ENCODE measurements around the gene FOXL3.
A peak's percentile ranks its signal among the peaks of the same experiment; 100 is the strongest.

FOXL3 gene

DNA sequence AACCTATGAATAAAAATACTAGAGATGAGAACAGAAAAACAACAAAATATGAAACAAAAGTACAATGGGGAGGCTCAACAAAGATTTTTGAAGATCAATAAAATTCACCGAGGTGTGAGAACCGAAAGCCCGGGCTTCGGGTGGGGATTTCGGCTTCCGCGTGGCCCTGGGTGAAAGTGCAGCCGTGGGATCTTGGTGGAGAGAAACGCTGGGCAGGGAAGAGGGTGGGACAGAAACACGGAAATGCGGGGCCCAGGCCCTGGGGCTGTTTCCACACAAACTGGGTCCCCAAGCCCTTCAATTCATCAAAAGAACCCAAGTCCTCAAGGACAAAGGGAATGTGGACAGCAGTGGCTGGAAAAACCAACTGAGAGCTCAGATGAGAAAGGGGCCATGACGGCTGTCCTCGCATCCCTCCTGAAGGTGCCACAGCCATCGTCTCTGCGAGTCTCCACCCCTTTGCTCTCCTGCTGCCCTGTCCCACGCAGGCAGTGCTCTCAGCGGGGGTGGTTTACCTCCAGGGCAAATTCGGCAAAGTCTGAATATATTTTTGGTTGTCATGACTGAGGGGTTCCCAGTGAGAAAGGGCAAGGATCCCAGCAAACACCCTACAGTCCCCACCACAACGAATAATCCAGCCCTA is 19.7 kb downstream of the FOXL3 start:
- no peak overlapping the region for H3K4me3 ChIP-seq (ENCODE audit: low read depth in 1 of 2, low read length in 2 of 2)
- no peaks in the 10 kb centered on the region for H3K36me3 ChIP-seq (ENCODE audit: control insufficient read depth in 1 of 2, insufficient read depth in 2 of 2, low read length in 2 of 2)
- no peak overlapping the region for H3K9ac ChIP-seq (ENCODE audit: low read depth in 1 of 2, low read length in 2 of 2)
- H3K27me3 ChIP-seq (ENCODE audit: control insufficient read depth in 1 of 2, insufficient read depth in 2 of 2, low read length in 2 of 2) = peaks cover 0 to 3% of the 10 kb centered on the region in 2 donors
- H3K9me3 ChIP-seq (ENCODE audit: control insufficient read depth in 1 of 2, low read length in 2 of 2) = no peaks in the 10 kb centered on the region
- no peak overlapping the region for H3K27ac ChIP-seq (ENCODE audit: low read depth, low read length)
- H3K4me1 ChIP-seq (ENCODE audit: control insufficient read depth in 1 of 2, insufficient read depth in 2 of 2, low read length in 2 of 2) = no peaks in the 10 kb centered on the region

DNA sequence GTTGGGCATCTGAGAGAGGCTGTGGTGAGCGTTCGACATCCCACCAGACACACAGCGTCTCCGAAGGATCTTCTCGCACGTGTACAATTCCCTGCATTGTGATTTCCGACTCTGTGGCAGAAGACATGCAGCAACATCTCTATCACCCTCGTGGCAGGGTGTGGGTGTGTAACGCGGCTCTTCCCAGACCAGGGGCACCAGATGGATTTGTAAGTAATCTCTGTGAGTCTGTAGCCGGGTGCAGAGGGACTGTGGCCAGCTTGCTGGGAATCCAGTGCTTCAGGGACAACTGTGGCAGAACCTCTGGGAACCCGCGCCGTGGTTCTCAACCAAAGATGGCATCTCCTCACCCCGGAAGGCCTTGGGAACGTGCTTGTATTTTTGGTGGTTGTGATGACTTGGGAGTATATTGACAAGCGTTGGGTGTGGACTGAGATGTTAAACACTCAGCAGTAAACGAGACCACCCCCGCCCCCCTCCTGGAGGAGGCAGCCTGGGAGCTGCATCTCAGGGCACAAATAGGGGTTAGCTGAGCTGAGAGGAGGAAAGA is 21.2 kb downstream of the FOXL3 start:
- Histone ChIP-seq H3K9me3 (ENCODE audit: control insufficient read depth in 1 of 2, low read length in 2 of 2) (no peaks in the 10 kb centered on the region), H3K27me3 (ENCODE audit: control insufficient read depth in 1 of 2, insufficient read depth in 2 of 2, low read length in 2 of 2) (peaks cover 0 to 3% of the 10 kb centered on the region in 2 donors), H3K4me3 (ENCODE audit: low read depth in 1 of 2, low read length in 2 of 2) (no peak overlapping the region), H3K36me3 (ENCODE audit: control insufficient read depth in 1 of 2, insufficient read depth in 2 of 2, low read length in 2 of 2) (no peaks in the 10 kb centered on the region), H3K4me1 (ENCODE audit: control insufficient read depth in 1 of 2, insufficient read depth in 2 of 2, low read length in 2 of 2) (no peaks in the 10 kb centered on the region), H3K9ac (ENCODE audit: low read depth in 1 of 2, low read length in 2 of 2) (no peak overlapping the region), H3K27ac (ENCODE audit: low read depth, low read length) (no peak overlapping the region)

- peaks cover 0 to 3% of the 10 kb centered on the region in 2 donors for H3K27me3 ChIP-seq (ENCODE audit: control insufficient read depth in 1 of 2, insufficient read depth in 2 of 2, low read length in 2 of 2)
- no peaks in the 10 kb centered on the region for H3K9me3 ChIP-seq (ENCODE audit: control insufficient read depth in 1 of 2, low read length in 2 of 2)
- no peaks in the 10 kb centered on the region for H3K4me1 ChIP-seq (ENCODE audit: control insufficient read depth in 1 of 2, insufficient read depth in 2 of 2, low read length in 2 of 2)
- no peaks in the 10 kb centered on the region for H3K36me3 ChIP-seq (ENCODE audit: control insufficient read depth in 1 of 2, insufficient read depth in 2 of 2, low read length in 2 of 2)
- H3K4me3 ChIP-seq (ENCODE audit: low read depth in 1 of 2, low read length in 2 of 2) = no peak overlapping the region
- H3K27ac ChIP-seq (ENCODE audit: low read depth, low read length) = no peak overlapping the region
- no peak overlapping the region for H3K9ac ChIP-seq (ENCODE audit: low read depth in 1 of 2, low read length in 2 of 2)
Observed at GRCh38 chr7:311796-312195, 21.8 kb downstream of the FOXL3 start.

GRCh38 chr7:312424-312823 is 22.5 kb downstream of the FOXL3 start:
- Histone ChIP-seq H3K27ac (ENCODE audit: low read depth, low read length) (no peak overlapping the region), H3K9ac (ENCODE audit: low read depth in 1 of 2, low read length in 2 of 2) (no peak overlapping the region), H3K4me1 (ENCODE audit: control insufficient read depth in 1 of 2, insufficient read depth in 2 of 2, low read length in 2 of 2) (no peaks in the 10 kb centered on the region), H3K4me3 (ENCODE audit: low read depth in 1 of 2, low read length in 2 of 2) (no peak overlapping the region), H3K27me3 (ENCODE audit: control insufficient read depth in 1 of 2, insufficient read depth in 2 of 2, low read length in 2 of 2) (peaks cover 0 to 3% of the 10 kb centered on the region in 2 donors), H3K36me3 (ENCODE audit: control insufficient read depth in 1 of 2, insufficient read depth in 2 of 2, low read length in 2 of 2) (no peaks in the 10 kb centered on the region), H3K9me3 (ENCODE audit: control insufficient read depth in 1 of 2, low read length in 2 of 2) (no peaks in the 10 kb centered on the region)

GRCh38 chr7:314853-315252 is 24.9 kb downstream of the FOXL3 start:
- Histone ChIP-seq H3K9ac (ENCODE audit: low read depth in 1 of 2, low read length in 2 of 2) (no peak overlapping the region), H3K27ac (ENCODE audit: low read depth, low read length) (no peak overlapping the region), H3K4me3 (ENCODE audit: low read depth in 1 of 2, low read length in 2 of 2) (no peak overlapping the region), H3K4me1 (ENCODE audit: control insufficient read depth in 1 of 2, insufficient read depth in 2 of 2, low read length in 2 of 2) (peaks cover 14 to 16% of the 10 kb centered on the region in 2 donors), H3K36me3 (ENCODE audit: control insufficient read depth in 1 of 2, insufficient read depth in 2 of 2, low read length in 2 of 2) (no peaks in the 10 kb centered on the region), H3K27me3 (ENCODE audit: control insufficient read depth in 1 of 2, insufficient read depth in 2 of 2, low read length in 2 of 2) (peaks cover 3 to 8% of the 10 kb centered on the region in 2 donors), H3K9me3 (ENCODE audit: control insufficient read depth in 1 of 2, low read length in 2 of 2) (no peaks in the 10 kb centered on the region)

- no peaks in the 10 kb centered on the region for H3K36me3 ChIP-seq (ENCODE audit: control insufficient read depth in 1 of 2, insufficient read depth in 2 of 2, low read length in 2 of 2)
- H3K27me3 ChIP-seq (ENCODE audit: control insufficient read depth in 1 of 2, insufficient read depth in 2 of 2, low read length in 2 of 2) = peaks cover 3 to 8% of the 10 kb centered on the region in 2 donors
- no peak overlapping the region for H3K4me3 ChIP-seq (ENCODE audit: low read depth in 1 of 2, low read length in 2 of 2)
- no peak overlapping the region for H3K9ac ChIP-seq (ENCODE audit: low read depth in 1 of 2, low read length in 2 of 2)
- H3K4me1 ChIP-seq (ENCODE audit: control insufficient read depth in 1 of 2, insufficient read depth in 2 of 2, low read length in 2 of 2) = peaks cover 20 to 22% of the 10 kb centered on the region in 2 donors
- H3K27ac ChIP-seq (ENCODE audit: low read depth, low read length) = no peak overlapping the region
- H3K9me3 ChIP-seq (ENCODE audit: control insufficient read depth in 1 of 2, low read length in 2 of 2) = no peaks in the 10 kb centered on the region
Observed at GRCh38 chr7:315516-316265, 25.7 kb downstream of the FOXL3 start.

GRCh38 chr7:317643-318405 is 27.9 kb downstream of the FOXL3 start:
- Histone ChIP-seq H3K27me3 (ENCODE audit: control insufficient read depth in 1 of 2, insufficient read depth in 2 of 2, low read length in 2 of 2) (peaks cover 0 to 8% of the 10 kb centered on the region in 2 donors), H3K4me1 (ENCODE audit: control insufficient read depth in 1 of 2, insufficient read depth in 2 of 2, low read length in 2 of 2) (peaks cover 31 to 36% of the 10 kb centered on the region in 2 donors), H3K27ac (ENCODE audit: low read depth, low read length) (no peak overlapping the region), H3K9ac (ENCODE audit: low read depth in 1 of 2, low read length in 2 of 2) (no peak overlapping the region), H3K9me3 (ENCODE audit: control insufficient read depth in 1 of 2, low read length in 2 of 2) (no peaks in the 10 kb centered on the region), H3K36me3 (ENCODE audit: control insufficient read depth in 1 of 2, insufficient read depth in 2 of 2, low read length in 2 of 2) (no peaks in the 10 kb centered on the region), H3K4me3 (ENCODE audit: low read depth in 1 of 2, low read length in 2 of 2) (no peak overlapping the region)

- Histone ChIP-seq H3K9ac (ENCODE audit: low read depth in 1 of 2, low read length in 2 of 2) (peak overlapping the region in 1 of 2 donors; percentile 54), H3K4me3 (ENCODE audit: low read depth in 1 of 2, low read length in 2 of 2) (no peak overlapping the region), H3K27me3 (ENCODE audit: control insufficient read depth in 1 of 2, insufficient read depth in 2 of 2, low read length in 2 of 2) (peaks cover 0 to 8% of the 10 kb centered on the region in 2 donors), H3K9me3 (ENCODE audit: control insufficient read depth in 1 of 2, low read length in 2 of 2) (no peaks in the 10 kb centered on the region), H3K36me3 (ENCODE audit: control insufficient read depth in 1 of 2, insufficient read depth in 2 of 2, low read length in 2 of 2) (no peaks in the 10 kb centered on the region), H3K27ac (ENCODE audit: low read depth, low read length) (no peak overlapping the region), H3K4me1 (ENCODE audit: control insufficient read depth in 1 of 2, insufficient read depth in 2 of 2, low read length in 2 of 2) (peaks cover 32 to 39% of the 10 kb centered on the region in 2 donors)
Observed at GRCh38 chr7:318476-318875, 28.5 kb downstream of the FOXL3 start.

DNA sequence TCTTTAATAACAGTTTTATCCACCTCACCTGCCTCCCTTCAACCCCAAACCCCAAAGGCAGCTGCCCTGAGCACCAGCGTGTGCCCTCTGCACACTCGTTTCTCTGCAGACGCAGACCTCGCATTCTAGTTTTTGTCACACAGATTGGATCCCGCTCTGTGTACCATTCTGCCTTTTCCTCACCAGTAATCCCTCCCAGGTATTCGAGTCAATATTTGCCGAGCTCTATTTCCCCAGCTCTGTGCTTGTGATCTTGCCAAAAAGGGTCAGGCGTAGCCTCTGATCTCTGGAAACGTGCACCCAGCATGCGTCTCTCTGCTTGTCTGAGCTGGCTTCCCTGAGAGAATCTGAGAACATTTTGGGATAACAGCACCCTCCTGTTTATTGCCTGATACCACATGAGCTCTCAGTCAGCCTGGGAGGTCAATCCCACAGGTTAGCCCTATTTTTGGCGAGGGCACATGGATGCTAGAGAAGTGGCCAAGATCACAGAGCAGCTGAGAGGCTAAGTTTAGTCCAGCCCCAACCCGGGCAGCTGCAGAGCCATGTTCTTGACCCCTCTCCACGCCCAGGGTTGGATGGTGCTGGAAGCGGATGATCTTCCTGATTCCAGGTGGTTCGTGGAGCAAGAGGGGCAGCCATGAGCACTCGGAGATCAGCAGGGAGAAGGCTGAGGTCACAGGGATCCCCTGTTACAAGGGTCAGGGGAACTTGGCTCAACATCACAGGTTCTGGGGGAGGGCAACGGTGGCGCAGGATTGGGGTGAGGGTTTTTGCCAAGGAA is 29.1 kb downstream of the FOXL3 start:
- Histone ChIP-seq H3K4me1 (ENCODE audit: control insufficient read depth in 1 of 2, insufficient read depth in 2 of 2, low read length in 2 of 2) (peaks cover 37 to 39% of the 10 kb centered on the region in 2 donors), H3K9ac (ENCODE audit: low read depth in 1 of 2, low read length in 2 of 2) (peak overlapping the region in 1 of 2 donors; percentile 54), H3K4me3 (ENCODE audit: low read depth in 1 of 2, low read length in 2 of 2) (no peak overlapping the region), H3K36me3 (ENCODE audit: control insufficient read depth in 1 of 2, insufficient read depth in 2 of 2, low read length in 2 of 2) (no peaks in the 10 kb centered on the region), H3K9me3 (ENCODE audit: control insufficient read depth in 1 of 2, low read length in 2 of 2) (no peaks in the 10 kb centered on the region), H3K27me3 (ENCODE audit: control insufficient read depth in 1 of 2, insufficient read depth in 2 of 2, low read length in 2 of 2) (peaks cover 0 to 8% of the 10 kb centered on the region in 2 donors), H3K27ac (ENCODE audit: low read depth, low read length) (no peak overlapping the region)

All from duodenal mucosa (tissue), 2 donors.